Naive thymus-derived CD4-positive, alpha-beta T cell (primary cell): ENCODE data around the gene ARHGAP21. TPM values are rescaled to one million over a fixed set of nuclear protein-coding genes. Genes with fewer than 3 reads are reported as not detected.
A peak's percentile ranks its signal among the peaks of the same experiment; 100 is the strongest.

Source experiments
- ATAC-seq: fragments of 150-1000 bp; cut with Tn5 transposase; 2 replicates; pipeline ENCODE4 v1.10.0; 2021; ENCODE audit warnings: mild to moderate bottlenecking, moderate library complexity
- CTCF ChIA-PET: fragments of 350-600 bp; sonication (Branson Sonifier 250); formaldehyde crosslinking; loops from one replicate; lab custom pipeline; 2021; ENCODE audit warnings: antibody characterized with exemption; lab: Charles Lee
- POLR2A ChIA-PET: fragments of 350-600 bp; sonication (Branson Sonifier 250); formaldehyde crosslinking; loops from one replicate; lab custom pipeline; 2021; ENCODE audit warnings: antibody characterized with exemption, inconsistent platforms; lab: Charles Lee
- DNase-seq, 9 donors: peaks; one replicate each; pipeline versions ENCODE4 v3.0.0 to v3.0.0-alpha.2; 2020 to 2022; ENCODE audit warnings: mixed read lengths in 1 of 9
- H3K27ac ChIP-seq: one replicate; pipeline ENCODE4 v1.7.0; 2013; ENCODE audit warnings: mild to moderate bottlenecking, low read depth, low read length, moderate library complexity
- H3K27me3 ChIP-seq, 2 donors: one replicate each; pipeline ENCODE4 v1.7.0; 2013; ENCODE audit warnings: low read length in 2 of 2, mild to moderate bottlenecking in 2 of 2, moderate library complexity in 2 of 2; ENCODE audit not compliant: control insufficient read depth in 2 of 2, insufficient read depth in 2 of 2
- H3K36me3 ChIP-seq, 3 experiments: 1 replicate in 2 of 3; 2 replicates in 1 of 3; pipeline ENCODE4 v1.7.0; 2013; ENCODE audit warnings: low read length in 3 of 3, mild to moderate bottlenecking in 3 of 3, moderate library complexity in 1 of 3; ENCODE audit not compliant: insufficient read depth in 3 of 3, control insufficient read depth in 2 of 3
- H3K4me1 ChIP-seq, 2 donors: one replicate each; pipeline ENCODE4 v1.7.0; 2013; ENCODE audit warnings: low read length in 2 of 2, mild to moderate bottlenecking in 2 of 2, moderate library complexity in 1 of 2; ENCODE audit not compliant: control insufficient read depth in 2 of 2, insufficient read depth in 2 of 2
- H3K4me3 ChIP-seq: 2 replicates; pipeline ENCODE4 v1.7.0; 2013; ENCODE audit warnings: mild to moderate bottlenecking, low read length
- H3K9me3 ChIP-seq, 3 experiments: 1 replicate in 2 of 3; 2 replicates in 1 of 3; pipeline ENCODE4 v1.7.0; 2013; ENCODE audit warnings: low read length in 3 of 3; ENCODE audit not compliant: control insufficient read depth in 2 of 3
- H3K27ac Mint-ChIP-seq, 9 donors: one replicate each; pipeline ENCODE4 v1.8.0; 2020 to 2022; ENCODE audit warnings: mixed read lengths in 9 of 9, mild to moderate bottlenecking in 8 of 9, moderate library complexity in 5 of 9, inconsistent platforms in 2 of 9
- H3K27me3 Mint-ChIP-seq, 5 donors: one replicate each; pipeline ENCODE4 v1.8.0; 2021 to 2022; ENCODE audit warnings: mixed read lengths in 5 of 5, mild to moderate bottlenecking in 1 of 5
- H3K36me3 Mint-ChIP-seq, 5 donors: one replicate each; pipeline ENCODE4 v1.8.0; 2020 to 2022; ENCODE audit warnings: mixed read lengths in 5 of 5, mild to moderate bottlenecking in 3 of 5, inconsistent platforms in 1 of 5
- H3K4me1 Mint-ChIP-seq, 7 donors: one replicate each; pipeline ENCODE4 v1.8.0; 2020 to 2022; ENCODE audit warnings: mixed read lengths in 7 of 7, mild to moderate bottlenecking in 3 of 7, inconsistent platforms in 1 of 7
- H3K4me3 Mint-ChIP-seq, 10 donors: one replicate each; pipeline ENCODE4 v1.8.0; 2020 to 2022; ENCODE audit warnings: mild to moderate bottlenecking in 10 of 10, mixed read lengths in 10 of 10, moderate library complexity in 6 of 10, inconsistent platforms in 2 of 10
- H3K9me3 Mint-ChIP-seq, 11 donors: one replicate each; pipeline ENCODE4 v1.8.0; 2020 to 2022; ENCODE audit warnings: mixed read lengths in 11 of 11, mild to moderate bottlenecking in 4 of 11, inconsistent platforms in 1 of 11, moderate library complexity in 1 of 11
- intact Hi-C, 2 donors: fragments of 100-400 bp; cut with micrococcal nuclease; formaldehyde crosslinking; loops; one replicate each; pipeline ENCODE4 v1.15.1; 2023
- polyA plus RNA-seq, 2 donors: library from polyadenylated mRNA; unstranded; fragments of 300-500 nt; fragmentation: Illumina TruSeq; gene quantifications; one replicate each; pipeline ENCODE4 v1.2.3, GENCODE V29; 2021
- total RNA-seq, 6 experiments: library from RNA in 5 of 6; stranded (reverse) in 5 of 6; gene quantifications; 1 replicate in 5 of 6; 2 replicates in 1 of 6; pipeline ENCODE4 v1.2.3 and lab custom pipeline; 2021 to 2026

The ARHGAP21 gene
- total and polyA plus RNA-seq, 7 experiments from 2014 or later = 9.5 to 40.0 (median 32.9) TPM

GRCh38 chr10:24740714-24741113 lies 17.0 kb upstream of the ARHGAP21 start:
- Mint-ChIP-seq H3K27ac (no peak overlapping the region), H3K4me3 (no peak overlapping the region), H3K9me3 (peaks cover 0 to 7% (median 0%) of the 10 kb centered on the region in 11 donors), H3K4me1 (peaks cover 0 to 5% (median 4%) of the 10 kb centered on the region in 7 donors), H3K27me3 (peaks cover 0 to 2% (median 0%) of the 10 kb centered on the region in 5 donors), H3K36me3 (peaks cover 0 to 2% (median 0%) of the 10 kb centered on the region in 5 donors)
- ATAC-seq (no peak), DNase-seq (no peak)
- no peaks in the 10 kb centered on the region for H3K27me3 ChIP-seq
- no peaks in the 10 kb centered on the region for H3K4me1 ChIP-seq
- no peak overlapping the region for H3K27ac ChIP-seq
- intact Hi-C loops = no loop called here
- no peaks in the 10 kb centered on the region for H3K9me3 ChIP-seq
- POLR2A ChIA-PET = no interaction called here
- no peaks in the 10 kb centered on the region for H3K36me3 ChIP-seq
- CTCF ChIA-PET = interaction anchor here (0.6 kb wide), 1 partner anchor 13 kb away, joined by 3 read pairs; no protein-coding TSS in a partner anchor
- H3K4me3 ChIP-seq = no peak overlapping the region

- no peaks in the 10 kb centered on the region for H3K27me3 ChIP-seq
- peaks cover 0 to 2% (median 0%) of the 10 kb centered on the region in 5 donors for H3K36me3 Mint-ChIP-seq
- H3K4me1 Mint-ChIP-seq = peaks cover 0 to 2% (median 0%) of the 10 kb centered on the region in 7 donors
- H3K36me3 ChIP-seq = no peaks in the 10 kb centered on the region
- H3K27ac Mint-ChIP-seq = no peak overlapping the region
- POLR2A ChIA-PET = no interaction called here
- H3K4me3 Mint-ChIP-seq = no peak overlapping the region
- no peaks in the 10 kb centered on the region for H3K9me3 ChIP-seq
- H3K27ac ChIP-seq = no peak overlapping the region
- ATAC-seq (no peak), DNase-seq (no peak)
- no peak overlapping the region for H3K4me3 ChIP-seq
- intact Hi-C loops = no loop called here
- peaks cover 0 to 7% (median 0%) of the 10 kb centered on the region in 11 donors for H3K9me3 Mint-ChIP-seq
- H3K4me1 ChIP-seq = no peaks in the 10 kb centered on the region
- H3K27me3 Mint-ChIP-seq = peaks cover 0 to 4% (median 0%) of the 10 kb centered on the region in 5 donors
- CTCF ChIA-PET = interaction anchor here (0.7 kb wide), 1 partner anchor 27 kb away, joined by 7 read pairs; no protein-coding TSS in a partner anchor
These were observed 13.3 kb upstream of the ARHGAP21 start for GRCh38 chr10:24737001-24737400.

- POLR2A ChIA-PET = no interaction called here
- no peak for ATAC-seq
- H3K9me3 ChIP-seq = no peaks in the 10 kb centered on the region
These were observed 8.3 kb upstream of the ARHGAP21 start for GRCh38 chr10:24731942-24732341.

GRCh38 chr10:24730811-24731210 lies 7.1 kb upstream of the ARHGAP21 start:
- POLR2A ChIA-PET = no interaction called here
- Histone ChIP-seq H3K4me3 (no peak overlapping the region), H3K9me3 (no peaks in the 10 kb centered on the region), H3K4me1 (no peaks in the 10 kb centered on the region), H3K36me3 (no peaks in the 10 kb centered on the region), H3K27me3 (no peaks in the 10 kb centered on the region), H3K27ac (no peak overlapping the region)
- Mint-ChIP-seq H3K27ac (peak overlapping the region in 1 of 9 donors; percentile 70), H3K36me3 (no peaks in the 10 kb centered on the region), H3K9me3 (no peaks in the 10 kb centered on the region), H3K27me3 (peaks cover 0 to 4% (median 0%) of the 10 kb centered on the region in 5 donors), H3K4me1 (peaks cover 0 to 3% (median 0%) of the 10 kb centered on the region in 7 donors), H3K4me3 (no peak overlapping the region)
- DNase-seq = no peak
- intact Hi-C loops = no loop called here
- CTCF ChIA-PET = no interaction called here
- ATAC-seq = no peak

More at GRCh38 chr10:24731942-24732341, 8.3 kb upstream of the ARHGAP21 start:
- Histone ChIP-seq H3K4me1 (no peaks in the 10 kb centered on the region), H3K27ac (no peak overlapping the region), H3K27me3 (no peaks in the 10 kb centered on the region), H3K36me3 (no peaks in the 10 kb centered on the region), H3K4me3 (no peak overlapping the region)
- no peak for DNase-seq
- Mint-ChIP-seq H3K27me3 (peaks cover 0 to 2% (median 0%) of the 10 kb centered on the region in 5 donors), H3K9me3 (no peaks in the 10 kb centered on the region), H3K4me1 (no peaks in the 10 kb centered on the region), H3K36me3 (no peaks in the 10 kb centered on the region), H3K27ac (no peak overlapping the region), H3K4me3 (no peak overlapping the region)
- CTCF ChIA-PET = no interaction called here
- intact Hi-C loops = no loop called here

GRCh38 chr10:24727786-24728185 lies 4.1 kb upstream of the ARHGAP21 start:
- Histone ChIP-seq H3K9me3 (no peaks in the 10 kb centered on the region), H3K27ac (no peak overlapping the region), H3K4me3 (no peak overlapping the region), H3K27me3 (no peaks in the 10 kb centered on the region), H3K4me1 (no peaks in the 10 kb centered on the region), H3K36me3 (peaks cover 0 to 4% (median 0%) of the 10 kb centered on the region in 3 experiments)
- H3K27ac Mint-ChIP-seq = no peak overlapping the region
- ATAC-seq = no peak
- intact Hi-C loops = loop anchor here (1.0 to 10.0 kb wide), 2 partner anchors 225 to 263 kb away; partner anchors contain the start of gene PRTFDC1 (in 1 of the 2)
- ChIA-PET CTCF (interaction anchor here (0.7 to 2.4 kb wide), 3 partner anchors 13 to 352 kb away, joined by 3 to 8 read pairs (median 3); partner anchors contain the start of gene PRTFDC1), POLR2A (interaction anchor here (0.6 kb wide), 1 partner anchor 91 kb away, joined by 3 read pairs; no protein-coding TSS in a partner anchor)
- no peak for DNase-seq
- peak overlapping the region in 1 of 10 donors; percentile 29 for H3K4me3 Mint-ChIP-seq
- no peaks in the 10 kb centered on the region for H3K9me3 Mint-ChIP-seq
- H3K27me3 Mint-ChIP-seq = peaks cover 0 to 6% (median 0%) of the 10 kb centered on the region in 5 donors
- peaks cover 0 to 9% (median 0%) of the 10 kb centered on the region in 7 donors for H3K4me1 Mint-ChIP-seq
- H3K36me3 Mint-ChIP-seq = no peaks in the 10 kb centered on the region

- Histone ChIP-seq H3K4me1 (peaks cover 0 to 8% of the 10 kb centered on the region in 2 donors), H3K9me3 (no peaks in the 10 kb centered on the region), H3K27me3 (no peaks in the 10 kb centered on the region), H3K4me3 (no peak overlapping the region), H3K36me3 (peaks cover 0 to 4% (median 0%) of the 10 kb centered on the region in 3 experiments), H3K27ac (no peak overlapping the region)
- intact Hi-C loops = loop anchor here in 1 of 2 donors (10.0 kb wide), 1 partner anchor 262 kb away; no protein-coding TSS in a partner anchor
- H3K4me3 Mint-ChIP-seq = no peak overlapping the region
- H3K9me3 Mint-ChIP-seq = no peaks in the 10 kb centered on the region
- DNase-seq = no peak
- peaks cover 0 to 15% (median 8%) of the 10 kb centered on the region in 7 donors for H3K4me1 Mint-ChIP-seq
- H3K27me3 Mint-ChIP-seq = peaks cover 0 to 6% (median 0%) of the 10 kb centered on the region in 5 donors
- peak overlapping the region in 3 of 9 donors; percentile 23 to 55 (median 25) for H3K27ac Mint-ChIP-seq
- ChIA-PET CTCF (interaction anchor here (1.0 kb wide), 1 partner anchor 258 kb away, joined by 4 read pairs; no protein-coding TSS in a partner anchor), POLR2A (interaction anchor here (0.8 kb wide), 1 partner anchor 227 kb away, joined by 3 read pairs; no protein-coding TSS in a partner anchor)
- no peak for ATAC-seq
- H3K36me3 Mint-ChIP-seq = no peaks in the 10 kb centered on the region
These were observed 2.9 kb upstream of the ARHGAP21 start for GRCh38 chr10:24726626-24727025.
